GM12801 (cell line): Measurements from ENCODE around the gene NPC1.

Experiments used
- CTCF ChIP-seq: IDR thresholded peaks from one replicate; pipeline ENCODE4 v1.5.1; 2011; ENCODE audit warnings: control low read depth; ENCODE audit not compliant: insufficient read length; ENCODE audit errors: extremely low read depth

NPC1 gene

GRCh38 chr18:23588836-23589560, 2.7 kb upstream of the NPC1 start:
- TF ChIP-seq CTCF: no peak

GRCh38 chr18:23587220-23587642, 925 bp upstream of the NPC1 start:
- no peak for TF ChIP-seq CTCF

- no peak for TF ChIP-seq CTCF
These were observed 433 bp downstream of the NPC1 start for GRCh38 chr18:23585897-23586248.

- no peak for TF ChIP-seq CTCF
These were observed 1.1 kb downstream of the NPC1 start for GRCh38 chr18:23585007-23585871.

- TF ChIP-seq CTCF: no peak
These were observed 2.0 kb downstream of the NPC1 start for GRCh38 chr18:23584019-23584983.

GRCh38 chr18:23583071-23583865, 3.0 kb downstream of the NPC1 start:
- no peak for TF ChIP-seq CTCF
